HG03571 (cell line): Measurements from ENCODE around the gene HOXA5.

Experiments used
- ATAC-seq: cut with Tn5 transposase; IDR thresholded peaks from one replicate; pipeline ENCODE4 v1.9.1; 2021; ENCODE audit not compliant: unreplicated experiment

HOXA5 gene

GRCh38 chr7:27143023-27143949 is at the start of gene HOXA5:
Gene HOXA5 (minus strand): TSS chr7:27143681. CDS start chr7:27143607, 74 bp downstream.
- ATAC-seq = peak; percentile 76

DNA sequence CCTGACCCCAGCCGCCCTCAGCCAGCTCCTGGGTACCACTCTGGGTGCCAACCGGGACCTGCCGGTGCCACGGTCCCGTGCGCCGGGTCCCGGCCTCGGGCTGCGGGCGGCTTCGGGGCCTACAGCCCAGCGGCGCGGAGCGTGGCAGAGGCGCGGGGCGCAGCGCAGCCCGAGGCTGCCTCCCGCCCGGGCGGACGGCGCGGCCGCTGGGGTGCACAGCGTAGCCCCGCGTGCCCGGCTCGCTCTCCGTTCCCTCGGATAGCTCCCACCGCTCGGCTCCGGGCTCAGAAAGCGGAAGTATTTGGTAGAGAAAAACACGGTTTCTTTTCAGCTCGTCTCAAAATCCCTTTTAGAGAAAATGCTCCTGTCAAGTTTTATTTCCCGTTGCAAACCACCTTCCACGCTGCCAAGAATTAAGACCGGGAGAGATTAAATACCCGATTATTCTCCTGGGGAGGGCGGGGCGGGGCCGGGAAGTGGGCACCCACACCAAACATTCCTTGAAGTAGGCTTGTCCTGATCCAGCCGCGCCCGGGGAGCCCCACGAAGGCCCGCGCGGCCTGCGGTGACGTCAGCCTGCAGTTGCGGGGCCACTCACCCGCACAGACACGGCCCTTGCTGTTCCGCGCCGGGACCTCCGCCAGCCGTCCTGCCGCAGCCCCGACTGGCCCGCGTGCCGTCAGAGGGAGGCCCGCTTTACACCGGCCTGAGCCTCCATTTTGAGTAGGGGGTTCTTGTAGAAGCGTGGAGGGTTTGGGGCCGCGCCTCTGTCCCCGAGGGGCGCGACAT is 49.3 kb upstream of the HOXA5 start:
- no peak for ATAC-seq

DNA sequence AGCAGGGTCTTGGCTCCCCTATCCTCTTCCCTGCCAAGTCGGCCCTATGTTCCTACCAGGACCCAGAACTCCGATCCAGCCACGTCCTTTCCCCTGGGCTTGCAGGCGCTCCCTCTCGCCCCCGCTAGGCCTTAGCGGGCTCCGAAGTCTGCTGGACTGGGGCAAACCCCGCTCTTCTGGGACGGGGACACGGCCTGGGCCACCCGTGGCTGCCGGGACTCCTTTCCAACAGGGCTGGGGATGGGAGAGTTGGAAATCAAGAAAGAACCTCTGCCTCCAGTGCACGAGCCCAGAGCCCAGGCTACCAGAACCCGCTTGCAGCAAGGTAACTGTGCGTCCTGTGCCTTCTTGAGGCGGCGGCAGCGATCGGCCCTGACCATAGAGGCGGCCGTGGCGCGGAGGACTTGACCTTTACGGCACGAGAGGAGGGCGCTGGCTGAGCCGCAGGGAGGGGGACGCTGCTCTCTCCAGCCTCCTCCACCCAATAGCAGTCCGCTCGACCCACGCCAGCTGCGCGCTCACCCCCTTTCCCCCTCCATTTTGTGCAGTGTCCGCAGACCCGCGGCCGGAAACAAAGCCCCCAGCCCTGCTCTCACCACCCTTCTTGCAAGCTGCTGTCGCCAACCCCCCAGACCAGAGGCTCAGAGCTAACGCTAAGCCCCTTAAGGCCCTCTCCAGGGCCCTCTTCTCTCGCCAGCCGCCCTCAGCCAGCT is 48.5 kb upstream of the HOXA5 start:
- no peak for ATAC-seq

DNA sequence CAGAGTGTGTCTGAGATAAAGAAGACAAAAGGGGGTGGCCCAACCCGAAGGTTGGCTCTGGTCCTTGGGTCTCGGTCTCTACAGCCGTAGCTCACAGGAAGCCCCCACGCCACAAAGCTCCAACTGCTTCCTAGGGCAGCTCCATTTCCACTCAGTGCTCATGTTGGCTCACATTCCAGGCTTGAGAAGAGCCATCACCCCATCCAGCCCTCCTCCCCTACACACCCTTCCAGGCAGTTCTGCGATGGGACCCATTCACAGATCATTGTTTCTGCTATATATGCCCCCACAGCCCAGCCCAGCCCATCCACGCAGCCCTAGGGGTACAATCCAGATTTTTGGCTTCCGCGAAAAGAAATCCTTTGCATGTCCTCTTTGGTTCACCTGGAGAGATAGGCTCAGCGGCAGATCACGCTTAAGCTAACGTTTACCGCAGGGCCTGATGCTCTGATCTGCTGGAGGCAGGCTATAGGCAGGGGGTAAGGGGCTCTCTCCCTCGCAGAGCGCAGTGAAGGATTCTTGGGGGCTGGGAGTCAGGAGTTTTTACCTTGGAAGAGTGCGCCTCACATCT is 47.8 kb upstream of the HOXA5 start:
- no peak for ATAC-seq

GRCh38 chr7:27189997-27190748 is 46.7 kb upstream of the HOXA5 start:
- ATAC-seq = no peak

DNA sequence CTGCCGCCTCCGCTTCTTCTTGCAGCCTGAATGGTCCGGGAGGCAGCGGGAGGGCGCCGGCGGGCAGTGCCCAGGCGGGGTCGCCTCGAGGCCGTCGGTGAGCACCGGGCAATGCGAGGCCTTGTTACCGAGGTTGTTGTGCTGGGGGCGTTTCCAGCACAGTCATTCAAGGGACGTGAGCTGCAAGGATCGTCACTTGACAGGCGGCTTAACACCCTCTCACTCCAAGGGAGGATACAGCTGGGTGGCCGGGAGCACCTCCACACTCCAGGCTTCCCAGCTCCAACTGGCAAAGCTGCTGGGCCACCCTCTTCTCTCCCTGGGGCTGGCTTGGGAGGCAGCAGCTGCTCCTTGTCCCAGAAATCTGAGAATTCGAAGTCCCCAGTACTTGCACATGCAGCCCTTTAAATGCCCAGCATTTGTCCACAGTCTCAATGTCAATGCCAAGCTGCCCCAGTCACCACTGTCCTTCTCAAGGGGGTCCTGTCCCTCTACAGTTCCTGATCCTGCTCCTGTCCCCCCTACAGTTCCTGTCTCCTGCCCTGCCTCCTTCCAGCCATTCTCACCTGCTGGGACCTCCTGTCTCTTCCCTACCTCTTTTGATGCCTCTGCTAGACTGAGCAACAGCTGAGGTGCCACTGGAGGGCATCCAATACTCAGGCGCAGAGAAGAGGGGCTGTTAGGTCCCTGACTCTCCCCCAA is 46.0 kb upstream of the HOXA5 start:
- no peak for ATAC-seq

DNA sequence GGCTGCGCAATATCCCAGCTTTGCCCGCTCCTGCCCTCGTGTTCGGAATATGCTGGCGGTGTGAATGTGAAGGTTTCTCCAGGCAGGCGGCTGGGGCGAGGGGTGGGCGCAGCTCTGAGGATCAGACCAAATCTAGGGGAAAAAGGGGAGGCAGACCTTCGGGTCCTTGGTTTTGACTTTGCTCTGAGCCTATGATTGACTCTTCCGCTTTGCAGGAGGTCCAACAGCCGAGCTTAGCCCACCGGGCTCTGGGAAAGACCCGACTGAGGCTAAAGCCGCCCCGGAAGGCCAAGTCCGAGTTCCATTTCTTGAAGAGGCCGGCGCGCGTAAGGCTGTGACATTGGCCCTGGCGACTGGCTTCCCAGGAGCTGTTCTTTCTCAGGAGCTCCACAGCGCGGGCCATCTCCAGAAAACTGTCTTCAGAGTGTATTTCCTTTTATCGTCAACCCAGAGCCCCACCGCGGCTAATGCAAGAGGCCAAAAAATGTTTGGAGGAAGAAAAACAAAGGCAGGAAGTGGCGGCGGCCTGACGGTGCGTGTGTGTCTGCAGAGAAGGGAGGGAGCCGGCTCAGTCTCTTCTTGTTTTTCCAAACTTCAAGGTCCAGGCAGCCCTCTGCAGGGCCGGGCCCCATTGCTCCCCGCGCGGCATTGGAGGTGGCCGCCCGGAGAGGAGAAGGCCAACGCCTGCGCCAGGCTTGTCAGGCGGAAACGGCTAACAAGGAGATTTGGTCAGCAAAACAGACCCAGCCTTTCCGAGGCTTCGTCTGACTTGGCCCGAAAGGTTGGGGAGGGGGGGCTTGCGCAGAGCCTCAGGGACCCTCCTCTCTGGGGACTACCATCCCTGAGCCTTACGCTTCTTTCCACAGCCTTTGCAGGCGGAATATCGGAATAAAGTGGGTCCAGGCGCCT is 45.2 kb upstream of the HOXA5 start:
- no peak for ATAC-seq

DNA sequence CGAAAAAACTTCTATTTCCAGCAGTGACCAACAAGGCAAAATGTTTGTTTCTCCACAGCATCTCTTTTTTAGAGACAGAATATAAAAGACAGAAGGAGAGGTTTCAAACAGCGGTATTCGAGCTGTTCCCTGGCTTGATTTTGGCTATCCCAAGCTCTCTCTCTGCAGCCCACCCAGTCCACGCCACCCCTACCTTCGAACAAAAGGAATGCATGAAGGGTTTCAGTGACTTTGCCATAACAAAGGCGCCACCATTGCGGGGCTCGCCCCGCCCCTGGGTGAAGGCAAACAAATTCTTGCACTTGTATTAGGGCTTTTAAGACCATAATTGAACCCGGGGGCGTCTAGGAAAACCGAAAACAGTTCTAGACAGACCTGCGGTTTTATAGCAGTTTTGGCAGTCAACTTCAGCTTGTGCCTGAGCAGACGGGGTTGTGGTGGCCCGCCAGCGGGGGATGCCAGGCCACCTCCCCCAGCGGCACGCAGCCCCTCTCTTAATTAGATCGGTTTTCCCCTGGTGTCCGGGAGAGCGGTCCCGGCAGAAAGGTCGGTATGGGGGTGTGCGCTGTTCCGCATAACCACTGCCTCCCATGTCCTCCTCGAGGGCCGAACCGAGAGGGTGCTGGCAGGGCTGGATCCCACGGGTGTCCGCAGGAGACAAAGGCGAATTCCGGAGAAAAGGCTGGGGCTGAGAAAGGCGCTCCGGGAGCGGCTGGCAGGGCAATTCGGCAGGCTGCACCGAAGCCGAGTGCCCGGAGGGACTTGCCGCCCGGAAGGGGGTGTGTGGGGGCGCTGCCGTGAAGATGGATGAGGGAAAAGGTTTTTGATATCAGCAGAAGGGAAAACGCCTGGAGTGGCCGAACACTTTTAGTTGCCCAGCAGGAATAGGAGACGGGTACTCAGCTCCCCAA is 44.2 kb upstream of the HOXA5 start:
- ATAC-seq = no peak

DNA sequence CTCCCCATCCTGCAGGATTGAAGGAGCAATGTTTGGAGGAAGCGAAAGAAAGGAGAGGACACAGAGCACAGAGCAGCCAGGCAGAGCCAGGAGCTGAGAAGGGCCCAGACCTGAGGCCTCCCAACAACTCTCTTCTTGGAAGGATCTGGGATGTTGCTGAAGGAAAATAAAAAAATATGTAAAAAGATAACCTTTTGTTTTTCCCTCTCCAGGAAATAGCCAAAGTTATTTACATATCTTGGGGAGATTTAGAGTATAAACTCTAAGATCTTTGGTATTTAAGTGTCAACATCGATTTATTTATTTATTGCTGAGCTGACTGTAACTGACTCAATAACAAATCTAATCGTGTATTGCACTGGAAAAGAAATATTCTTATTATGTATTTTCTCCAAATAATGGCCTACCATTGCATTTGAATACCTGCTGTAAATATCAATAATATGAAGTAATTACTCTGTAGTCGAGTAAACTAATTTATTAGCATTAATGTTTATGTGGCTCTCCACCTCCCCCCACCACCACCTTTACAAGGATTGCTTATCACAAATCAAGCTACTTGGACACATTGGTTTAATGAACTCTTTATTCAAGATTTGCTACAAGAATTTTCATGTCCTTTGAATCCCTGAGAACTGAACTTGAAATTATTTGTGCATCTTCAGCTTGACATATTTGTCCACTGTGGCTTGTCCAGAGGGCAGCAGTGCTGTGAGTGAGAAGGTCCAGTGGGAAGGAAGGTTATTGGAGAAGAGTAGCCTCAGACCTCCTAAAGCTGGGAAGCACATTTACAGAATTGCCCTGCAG is 43.4 kb upstream of the HOXA5 start:
- ATAC-seq = no peak

DNA sequence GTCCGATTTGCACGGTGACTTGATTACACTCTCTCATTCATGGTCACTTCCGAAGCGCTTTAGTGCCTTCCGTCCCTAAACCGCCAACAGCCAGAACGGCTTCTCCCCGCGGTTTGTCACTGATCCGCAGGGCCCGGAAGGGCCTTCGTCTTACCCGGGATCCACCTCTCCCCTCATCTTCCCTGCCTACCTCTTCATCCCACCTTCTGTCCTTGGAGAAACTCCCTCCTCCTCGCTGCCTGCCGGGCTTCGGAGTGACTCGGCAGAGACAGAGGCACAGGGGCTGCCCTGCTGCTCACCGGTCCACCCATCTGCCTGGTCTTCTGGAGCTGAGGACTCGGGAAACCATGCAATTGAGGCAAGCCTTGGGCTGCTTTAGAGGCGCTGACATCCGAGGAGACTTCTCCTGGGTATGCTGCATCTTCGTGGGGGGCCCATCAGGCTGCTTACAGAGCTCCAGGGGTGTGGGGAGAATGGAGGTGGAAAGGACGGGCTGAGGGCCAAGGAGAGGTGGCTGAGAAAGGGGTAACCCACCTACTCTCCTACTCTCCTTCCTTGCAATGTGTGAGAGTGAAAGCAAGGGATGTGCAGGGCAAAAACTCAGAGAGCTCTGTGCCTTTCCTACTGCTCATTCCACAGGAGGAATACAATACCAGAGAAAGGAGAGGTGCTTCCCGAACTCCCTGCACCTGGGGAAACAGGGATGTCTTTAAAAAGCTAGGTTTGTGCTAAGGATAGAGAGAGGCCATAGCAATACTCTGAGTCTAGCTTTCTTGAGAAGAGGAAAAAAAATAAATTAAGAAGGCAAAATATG is 42.6 kb upstream of the HOXA5 start:
- ATAC-seq = no peak

GRCh38 chr7:27185013-27185853 is 41.8 kb upstream of the HOXA5 start, which contains the start of gene HOXA11:
Gene HOXA11 (minus strand): TSS chr7:27185232. CDS start chr7:27185144, 88 bp downstream.
- ATAC-seq = no peak

GRCh38 chr7:27184337-27185012 is 41.0 kb upstream of the HOXA5 start:
- no peak for ATAC-seq

DNA sequence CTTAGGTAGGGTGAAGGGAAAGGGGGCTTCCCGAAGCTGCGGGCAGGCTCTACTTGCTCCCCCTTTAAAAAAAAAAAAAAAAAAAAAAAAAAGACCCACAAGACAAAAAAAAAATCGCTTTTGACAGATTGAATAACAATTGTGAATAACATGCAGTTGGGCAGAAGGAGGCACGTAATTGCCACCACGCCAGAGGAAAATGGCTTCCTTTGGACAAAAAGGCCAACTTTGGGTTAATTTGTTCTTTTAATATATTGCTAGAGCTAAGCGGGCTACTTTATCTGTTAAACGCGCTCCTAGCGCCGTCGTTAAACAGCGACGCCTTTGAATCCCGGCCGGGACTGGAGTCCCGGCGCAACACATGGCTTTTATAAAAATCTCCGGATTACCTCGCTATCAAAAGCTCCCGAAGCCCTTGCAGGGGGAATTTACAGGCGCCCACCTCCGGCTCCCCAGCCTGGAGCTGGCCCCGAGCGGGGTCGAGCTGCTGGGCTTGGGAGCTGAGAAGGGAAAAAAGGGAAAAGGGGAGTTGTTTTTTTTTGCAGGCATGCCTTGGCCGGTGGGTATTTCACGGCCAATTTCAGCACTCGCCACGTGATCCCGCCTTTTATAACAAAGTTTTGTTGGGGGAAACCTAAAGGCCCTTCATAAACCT is 40.3 kb upstream of the HOXA5 start:
- ATAC-seq = no peak
